Erythroblast (primary cell): ENCODE results near the gene E2F2.

Source experiments
- GATA1 ChIP-seq: IDR thresholded peaks from 2 replicates; pipeline ENCODE4 v1.6.1; 2011; ENCODE audit warnings: low read depth, mild to moderate bottlenecking, control low read depth, low read length, moderate library complexity
- POLR2A ChIP-seq: IDR thresholded peaks from 2 replicates; pipeline ENCODE4 v1.6.1; 2011; ENCODE audit warnings: mild to moderate bottlenecking, low read length

- TF ChIP-seq POLR2A: no peak
- no peak for TF ChIP-seq GATA1
Observed at GRCh38 chr1:23480187-23481025, 50.6 kb downstream of the E2F2 start.
